HG03575 (cell line): Measurements from ENCODE around the gene FNDC11.

Experiments used
- ATAC-seq: cut with Tn5 transposase; IDR thresholded peaks from one replicate; pipeline ENCODE4 v1.9.1; 2021; ENCODE audit not compliant: unreplicated experiment, insufficient number of reproducible peaks, low FRiP score; ENCODE audit errors: extremely low read depth

The FNDC11 gene

GRCh38 chr20:63537525-63538203 is 16.3 kb upstream of the FNDC11 start:
- ATAC-seq, result peak; percentile 60

- ATAC-seq, result no peak
Measured at GRCh38 chr20:63538204-63539091, 15.5 kb upstream of the FNDC11 start.

- no peak for ATAC-seq
Measured at GRCh38 chr20:63539092-63539430, 14.9 kb upstream of the FNDC11 start.

- ATAC-seq, result no peak
Measured at GRCh38 chr20:63539441-63540370, 14.3 kb upstream of the FNDC11 start.

- ATAC-seq, result no peak
Measured at GRCh38 chr20:63540417-63541186, 13.4 kb upstream of the FNDC11 start.

- no peak for ATAC-seq
Measured at GRCh38 chr20:63541371-63541770, 12.6 kb upstream of the FNDC11 start.

GRCh38 chr20:63542031-63542559 is 11.9 kb upstream of the FNDC11 start:
- ATAC-seq, result no peak

- no peak for ATAC-seq
Measured at GRCh38 chr20:63542696-63543095, 11.3 kb upstream of the FNDC11 start.

- ATAC-seq, result no peak
Measured at GRCh38 chr20:63543131-63543530, 10.8 kb upstream of the FNDC11 start.

- no peak for ATAC-seq
Measured at GRCh38 chr20:63543733-63544132, 10.2 kb upstream of the FNDC11 start.

- ATAC-seq, result no peak
Measured at GRCh38 chr20:63544241-63544957, 9.6 kb upstream of the FNDC11 start.

- no peak for ATAC-seq
Measured at GRCh38 chr20:63544958-63545516, 8.9 kb upstream of the FNDC11 start.

- no peak for ATAC-seq
Measured at GRCh38 chr20:63545814-63546213, 8.1 kb upstream of the FNDC11 start.

GRCh38 chr20:63546256-63546955 is 7.6 kb upstream of the FNDC11 start:
- no peak for ATAC-seq

- ATAC-seq, result no peak
Measured at GRCh38 chr20:63546956-63547724, 6.8 kb upstream of the FNDC11 start.

GRCh38 chr20:63547725-63548480 is 6.1 kb upstream of the FNDC11 start, which contains the start of gene SRMS:
Gene SRMS, minus strand, starts transcription at chr20:63547749. Its CDS starts 286 bp downstream, at chr20:63547463.
- no peak for ATAC-seq
